Mesendoderm (in vitro differentiated cells): Measurements from ENCODE around the gene OR10G7.

Experiments
- DNase-seq: peaks from one replicate; pipeline ENCODE4 v3.0.0; 2013
- H2AK5ac ChIP-seq: 2 replicates; pipeline ENCODE4 v1.6.1; 2013; ENCODE audit warnings: low read length, inconsistent platforms
- H2BK120ac ChIP-seq: 2 replicates; pipeline ENCODE4 v1.6.1; 2013; ENCODE audit warnings: low read depth, mild to moderate bottlenecking, low read length, moderate library complexity, mixed read lengths
- H2BK15ac ChIP-seq: replicated peaks from 2 replicates; pipeline ENCODE4 v1.6.1; 2013; ENCODE audit warnings: low read depth, mild to moderate bottlenecking, moderate library complexity
- H2BK5ac ChIP-seq: 2 replicates; pipeline ENCODE4 v1.6.1; 2013; ENCODE audit warnings: low read length, inconsistent platforms
- H3K18ac ChIP-seq: 2 replicates; pipeline ENCODE4 v1.6.1; 2013; ENCODE audit warnings: mild to moderate bottlenecking, low read length, mixed read lengths
- H3K23ac ChIP-seq: one replicate; pipeline ENCODE4 v1.6.1; 2013; ENCODE audit warnings: low read length
- H3K27ac ChIP-seq: 2 replicates; pipeline ENCODE4 v1.5.1; 2013; ENCODE audit warnings: low read depth, mild to moderate bottlenecking, inconsistent platforms, low read length, moderate library complexity
- H3K27me3 ChIP-seq: 2 replicates; pipeline ENCODE4 v1.6.1; 2013; ENCODE audit warnings: low read length, control low read depth, mild to moderate bottlenecking, inconsistent platforms; ENCODE audit not compliant: insufficient read depth, poor library complexity
- H3K36me3 ChIP-seq: 2 replicates; pipeline ENCODE4 v1.6.1; 2013; ENCODE audit warnings: low read length, inconsistent platforms; ENCODE audit not compliant: control insufficient read depth, insufficient read depth
- H3K4ac ChIP-seq: one replicate; pipeline ENCODE4 v1.6.1; 2013; ENCODE audit warnings: low read depth, mild to moderate bottlenecking, low read length, moderate library complexity
- H3K4me1 ChIP-seq: 2 replicates; pipeline ENCODE4 v1.6.1; 2013; ENCODE audit warnings: low read depth, low read length, inconsistent platforms; ENCODE audit not compliant: control insufficient read depth
- H3K4me2 ChIP-seq: 2 replicates; pipeline ENCODE4 v1.6.1; 2013; ENCODE audit warnings: low read length
- H3K4me3 ChIP-seq: 2 replicates; pipeline ENCODE4 v1.5.1; 2013; ENCODE audit warnings: mild to moderate bottlenecking, low read length
- H3K56ac ChIP-seq: one replicate; pipeline ENCODE4 v1.6.1; 2013; ENCODE audit warnings: low read length
- H3K79me1 ChIP-seq: 2 replicates; pipeline ENCODE4 v1.6.1; 2013; ENCODE audit warnings: low read length, inconsistent platforms
- H3K79me2 ChIP-seq: 2 replicates; pipeline ENCODE4 v1.6.1; 2013; ENCODE audit warnings: mild to moderate bottlenecking, low read length; ENCODE audit not compliant: control insufficient read depth, insufficient read depth
- H3K9ac ChIP-seq: 2 replicates; pipeline ENCODE4 v1.6.1; 2013; ENCODE audit warnings: low read length, inconsistent platforms
- H4K5ac ChIP-seq: one replicate; pipeline ENCODE4 v1.6.1; 2013; ENCODE audit warnings: low read length
- H4K8ac ChIP-seq: one replicate; pipeline ENCODE4 v1.6.1; 2013; ENCODE audit warnings: low read depth, mild to moderate bottlenecking, control low read depth, low read length, moderate library complexity
- WGBS: extraction: QIAGEN DNeasy Blood & Tissue Kit; methylation state at CpG from one replicate; pipeline ENCODE4 v1.1.7; 2013; ENCODE audit warnings: low lambda C conversion rate, missing lambda C conversion rate; ENCODE audit not compliant: insufficient coverage; ENCODE audit errors: extremely low coverage; 5-methylcytosine and 5-hydroxymethylcytosine counted together

OR10G7 gene

GRCh38 chr11:124069429-124070401, 28.6 kb upstream of the OR10G7 start:
- peaks cover 2% of the 10 kb centered on the region for H3K4me1 ChIP-seq
- peak overlapping the region; percentile 37 for H3K4ac ChIP-seq
- no peaks in the 10 kb centered on the region for H3K36me3 ChIP-seq
- H4K5ac ChIP-seq, result no peak overlapping the region
- peak overlapping the region; percentile 70 for H2AK5ac ChIP-seq
- H3K79me1 ChIP-seq, result no peaks in the 10 kb centered on the region
- H3K56ac ChIP-seq, result peak overlapping the region; percentile 47
- H3K18ac ChIP-seq, result no peak overlapping the region
- no peaks in the 10 kb centered on the region for H3K27me3 ChIP-seq
- H2BK120ac ChIP-seq, result no peak overlapping the region
- H3K23ac ChIP-seq, result no peak overlapping the region
- no peak overlapping the region for H4K8ac ChIP-seq
- H2BK15ac ChIP-seq, result no peak overlapping the region
- H3K9ac ChIP-seq, result peak overlapping the region; percentile 4
- H3K4me3 ChIP-seq, result no peak overlapping the region
- peak overlapping the region; percentile 61 for H2BK5ac ChIP-seq
- no CpG with 5 or more reads among the region's 28 CpGs for WGBS
- peak; percentile 92 for DNase-seq
- no peak overlapping the region for H3K4me2 ChIP-seq
- H3K27ac ChIP-seq, result no peak overlapping the region
- H3K79me2 ChIP-seq, result no peaks in the 10 kb centered on the region

GRCh38 chr11:124068601-124069110, 27.5 kb upstream of the OR10G7 start:
- DNase-seq, result peak; percentile 94
- no peaks in the 10 kb centered on the region for H3K27me3 ChIP-seq
- H3K36me3 ChIP-seq, result no peaks in the 10 kb centered on the region
- peak overlapping the region; percentile 45 for H3K56ac ChIP-seq
- H4K8ac ChIP-seq, result no peak overlapping the region
- no peak overlapping the region for H3K9ac ChIP-seq
- no peak overlapping the region for H3K4ac ChIP-seq
- no peaks in the 10 kb centered on the region for H3K79me1 ChIP-seq
- H3K27ac ChIP-seq, result no peak overlapping the region
- H3K23ac ChIP-seq, result no peak overlapping the region
- H3K4me2 ChIP-seq, result no peak overlapping the region
- peaks cover 2% of the 10 kb centered on the region for H3K4me1 ChIP-seq
- H2BK5ac ChIP-seq, result peak overlapping the region; percentile 73
- H4K5ac ChIP-seq, result no peak overlapping the region
- H2BK120ac ChIP-seq, result no peak overlapping the region
- no peak overlapping the region for H2AK5ac ChIP-seq
- no peak overlapping the region for H2BK15ac ChIP-seq
- H3K79me2 ChIP-seq, result no peaks in the 10 kb centered on the region
- WGBS, result no CpG with 5 or more reads among the region's 4 CpGs
- no peak overlapping the region for H3K18ac ChIP-seq
- no peak overlapping the region for H3K4me3 ChIP-seq

GRCh38 chr11:124052966-124053365, 11.8 kb upstream of the OR10G7 start:
- Histone ChIP-seq H3K4me3 (no peak overlapping the region), H3K27me3 (no peaks in the 10 kb centered on the region), H3K36me3 (no peaks in the 10 kb centered on the region), H3K9ac (no peak overlapping the region), H3K4ac (no peak overlapping the region), H4K5ac (no peak overlapping the region), H3K79me2 (no peaks in the 10 kb centered on the region), H3K23ac (no peak overlapping the region), H3K79me1 (no peaks in the 10 kb centered on the region), H2BK15ac (no peak overlapping the region), H3K4me2 (no peak overlapping the region), H2AK5ac (no peak overlapping the region), H3K18ac (no peak overlapping the region), H4K8ac (no peak overlapping the region), H2BK5ac (no peak overlapping the region), H3K4me1 (no peaks in the 10 kb centered on the region), H2BK120ac (no peak overlapping the region), H3K56ac (no peak overlapping the region), H3K27ac (no peak overlapping the region)
- no CpG with 5 or more reads among the region's 3 CpGs for WGBS
- DNase-seq, result no peak

GRCh38 chr11:124050748-124051147, 9.6 kb upstream of the OR10G7 start:
- no peak overlapping the region for H3K23ac ChIP-seq
- no peaks in the 10 kb centered on the region for H3K79me2 ChIP-seq
- no peak for DNase-seq
- no peak overlapping the region for H2BK120ac ChIP-seq
- no peak overlapping the region for H3K9ac ChIP-seq
- H3K36me3 ChIP-seq, result no peaks in the 10 kb centered on the region
- no peak overlapping the region for H2BK15ac ChIP-seq
- no peak overlapping the region for H3K56ac ChIP-seq
- H3K79me1 ChIP-seq, result no peaks in the 10 kb centered on the region
- H3K18ac ChIP-seq, result no peak overlapping the region
- WGBS, result no CpG with 5 or more reads among the region's 1 CpG
- no peak overlapping the region for H2BK5ac ChIP-seq
- no peak overlapping the region for H3K4me2 ChIP-seq
- H3K4me3 ChIP-seq, result no peak overlapping the region
- no peaks in the 10 kb centered on the region for H3K27me3 ChIP-seq
- H3K27ac ChIP-seq, result no peak overlapping the region
- no peak overlapping the region for H2AK5ac ChIP-seq
- no peak overlapping the region for H3K4ac ChIP-seq
- H4K5ac ChIP-seq, result no peak overlapping the region
- H3K4me1 ChIP-seq, result no peaks in the 10 kb centered on the region
- H4K8ac ChIP-seq, result no peak overlapping the region

- H3K4ac ChIP-seq, result no peak overlapping the region
- no peak overlapping the region for H3K9ac ChIP-seq
- H2BK5ac ChIP-seq, result no peak overlapping the region
- H3K18ac ChIP-seq, result no peak overlapping the region
- H3K4me1 ChIP-seq, result no peaks in the 10 kb centered on the region
- no CpG with 5 or more reads among the region's 4 CpGs for WGBS
- H3K36me3 ChIP-seq, result no peaks in the 10 kb centered on the region
- no peak overlapping the region for H3K23ac ChIP-seq
- H3K27ac ChIP-seq, result no peak overlapping the region
- H3K79me1 ChIP-seq, result no peaks in the 10 kb centered on the region
- no peak for DNase-seq
- H2AK5ac ChIP-seq, result no peak overlapping the region
- H2BK120ac ChIP-seq, result no peak overlapping the region
- H2BK15ac ChIP-seq, result no peak overlapping the region
- no peak overlapping the region for H3K4me2 ChIP-seq
- H3K4me3 ChIP-seq, result no peak overlapping the region
- no peak overlapping the region for H4K8ac ChIP-seq
- H4K5ac ChIP-seq, result no peak overlapping the region
- no peak overlapping the region for H3K56ac ChIP-seq
- H3K27me3 ChIP-seq, result no peaks in the 10 kb centered on the region
- no peaks in the 10 kb centered on the region for H3K79me2 ChIP-seq
Measured at GRCh38 chr11:124043420-124043819, 2.3 kb upstream of the OR10G7 start.
